GM15510 (cell line): ENCODE measurements around the gene PBXIP1.

Source experiments
- POLR2A ChIP-seq: IDR thresholded peaks from 3 replicates; pipeline ENCODE4 v1.6.1; 2011; ENCODE audit warnings: borderline replicate concordance; ENCODE audit not compliant: insufficient read length; ENCODE audit errors: extremely low read depth

Gene PBXIP1

GRCh38 chr1:154999571-155000410, 43.9 kb upstream of the PBXIP1 start:
- peak; percentile 38 for TF ChIP-seq POLR2A

GRCh38 chr1:154998818-154999570, 43.1 kb upstream of the PBXIP1 start:
- TF ChIP-seq POLR2A = peak; percentile 44

GRCh38 chr1:154998201-154998780, 42.4 kb upstream of the PBXIP1 start:
- TF ChIP-seq POLR2A = no peak

- no peak for TF ChIP-seq POLR2A
Observed at GRCh38 chr1:154996966-154997701, 41.2 kb upstream of the PBXIP1 start.

GRCh38 chr1:154994591-154994990, 38.7 kb upstream of the PBXIP1 start:
- no peak for TF ChIP-seq POLR2A

- no peak for TF ChIP-seq POLR2A
Observed at GRCh38 chr1:154994269-154994587, 38.3 kb upstream of the PBXIP1 start.

GRCh38 chr1:154993572-154994268, 37.8 kb upstream of the PBXIP1 start, which contains the start of gene LENEP:
Gene LENEP (plus strand): TSS chr1:154993586. CDS start chr1:154993608, 22 bp downstream.
- TF ChIP-seq POLR2A = no peak

- no peak for TF ChIP-seq POLR2A
Observed at GRCh38 chr1:154992721-154993571, 37.0 kb upstream of the PBXIP1 start.

GRCh38 chr1:154990276-154990675, 34.4 kb upstream of the PBXIP1 start:
- no peak for TF ChIP-seq POLR2A

GRCh38 chr1:154989195-154989860, 33.4 kb upstream of the PBXIP1 start:
- no peak for TF ChIP-seq POLR2A

- TF ChIP-seq POLR2A = no peak
Observed at GRCh38 chr1:154988058-154988954, 32.4 kb upstream of the PBXIP1 start.

GRCh38 chr1:154987326-154987725, 31.4 kb upstream of the PBXIP1 start:
- no peak for TF ChIP-seq POLR2A
